Testis (tissue), 3 donors: ENCODE data around the gene HSD17B13. TPM values are rescaled to one million over a fixed set of nuclear protein-coding genes. Genes with fewer than 3 reads are reported as not detected.

ENCODE experiments used
- microRNA-seq, 2 donors: library from miRNA; unstranded; fragments of <30 nt; microRNA quantifications; one replicate each; pipeline ENCODE4, GENCODE V29; 2016; ENCODE audit warnings: borderline number of aligned reads in 2 of 2, borderline replicate concordance in 1 of 2
- polyA plus RNA-seq: library from polyadenylated mRNA; stranded (reverse); fragments of 350-450 nt; fragmentation: Illumina TruSeq; extraction: RNeasy Lipid Tissue Mini Kit (QIAGEN cat#74804); gene quantifications from one replicate; pipeline ENCODE4 v1.2.3, GENCODE V29; 2014; ENCODE audit warnings: low read depth, low replicate concordance; ENCODE audit not compliant: insufficient read depth
- small RNA-seq, 2 donors: library from RNA; depleted of rRNA; stranded (forward); fragments of <200 nt; gene quantifications; one replicate each; pipeline ENCODE3, GENCODE V24; 2016
- total RNA-seq, 2 donors: library from RNA; depleted of rRNA; stranded (reverse); fragments of >200 nt; gene quantifications; one replicate each; pipeline ENCODE4 v1.2.3, GENCODE V29; 2016

The HSD17B13 gene
- total and polyA plus RNA-seq, 3 donors from 2014 or later = 0.40 to 0.94 (median 0.81) TPM

Small RNAs within 50 kb of the gene (microRNA-seq; reads per million reads assigned to microRNA genes)
- 0 reads per million in 2 donors for gene MIR5705

Small RNAs within 50 kb of the gene (small RNA-seq; reads per million reads assigned to genes)
- 0 reads per million in 2 donors for gene MIR5705

Other genes starting within 250 kb of the HSD17B13 start
- 10 to 100 TPM; 10.3 to 10.4 TPM for gene KLHL8, start 102.3 kb downstream of the HSD17B13 start, total RNA-seq
- gene KLHL8, start 102.3 kb downstream of the HSD17B13 start, polyA plus RNA-seq = 9.5 TPM
- 10 to 100 TPM; 22.7 to 24.2 TPM for gene HSD17B11, start 68.3 kb upstream of the HSD17B13 start, total RNA-seq
- 21.3 TPM for gene HSD17B11, start 68.3 kb upstream of the HSD17B13 start, polyA plus RNA-seq
- 10 to 100 TPM; 28.4 to 38.0 TPM for gene NUDT9, start 99.7 kb upstream of the HSD17B13 start, total RNA-seq
- gene NUDT9, start 99.7 kb upstream of the HSD17B13 start, polyA plus RNA-seq = 45.0 TPM
- gene SPARCL1, start 206.5 kb upstream of the HSD17B13 start, total RNA-seq = 100 to 1,000 TPM; 110 to 138 TPM
- 124 TPM for gene SPARCL1, start 206.5 kb upstream of the HSD17B13 start, polyA plus RNA-seq